Measurements from ENCODE around the gene ZNF785.
"Not testable (repeated sequence)": the region's sequence is repeated elsewhere in the genome, so short reads cannot be mapped to it uniquely, and the experiment has no call there.

GRCh38 chr16:30539986-30540526, 45.4 kb downstream of the ZNF785 start:
- TF ChIP-seq CTCF (conservative IDR thresholded peaks at IDR 0.05 in 1 of 2, IDR thresholded peaks at IDR 0.05 in 1 of 2; ENCODE audit: extremely low read depth in 1 of 2, insufficient read depth in 1 of 2, low read depth in 1 of 2, low read length in 2 of 2); EZH2 (IDR thresholded peaks at IDR 0.05; ENCODE audit: borderline replicate concordance, low read length): not testable (repeated sequence)
